ENCODE measurements around the gene ERICH3.

ERICH3 gene, protein sequence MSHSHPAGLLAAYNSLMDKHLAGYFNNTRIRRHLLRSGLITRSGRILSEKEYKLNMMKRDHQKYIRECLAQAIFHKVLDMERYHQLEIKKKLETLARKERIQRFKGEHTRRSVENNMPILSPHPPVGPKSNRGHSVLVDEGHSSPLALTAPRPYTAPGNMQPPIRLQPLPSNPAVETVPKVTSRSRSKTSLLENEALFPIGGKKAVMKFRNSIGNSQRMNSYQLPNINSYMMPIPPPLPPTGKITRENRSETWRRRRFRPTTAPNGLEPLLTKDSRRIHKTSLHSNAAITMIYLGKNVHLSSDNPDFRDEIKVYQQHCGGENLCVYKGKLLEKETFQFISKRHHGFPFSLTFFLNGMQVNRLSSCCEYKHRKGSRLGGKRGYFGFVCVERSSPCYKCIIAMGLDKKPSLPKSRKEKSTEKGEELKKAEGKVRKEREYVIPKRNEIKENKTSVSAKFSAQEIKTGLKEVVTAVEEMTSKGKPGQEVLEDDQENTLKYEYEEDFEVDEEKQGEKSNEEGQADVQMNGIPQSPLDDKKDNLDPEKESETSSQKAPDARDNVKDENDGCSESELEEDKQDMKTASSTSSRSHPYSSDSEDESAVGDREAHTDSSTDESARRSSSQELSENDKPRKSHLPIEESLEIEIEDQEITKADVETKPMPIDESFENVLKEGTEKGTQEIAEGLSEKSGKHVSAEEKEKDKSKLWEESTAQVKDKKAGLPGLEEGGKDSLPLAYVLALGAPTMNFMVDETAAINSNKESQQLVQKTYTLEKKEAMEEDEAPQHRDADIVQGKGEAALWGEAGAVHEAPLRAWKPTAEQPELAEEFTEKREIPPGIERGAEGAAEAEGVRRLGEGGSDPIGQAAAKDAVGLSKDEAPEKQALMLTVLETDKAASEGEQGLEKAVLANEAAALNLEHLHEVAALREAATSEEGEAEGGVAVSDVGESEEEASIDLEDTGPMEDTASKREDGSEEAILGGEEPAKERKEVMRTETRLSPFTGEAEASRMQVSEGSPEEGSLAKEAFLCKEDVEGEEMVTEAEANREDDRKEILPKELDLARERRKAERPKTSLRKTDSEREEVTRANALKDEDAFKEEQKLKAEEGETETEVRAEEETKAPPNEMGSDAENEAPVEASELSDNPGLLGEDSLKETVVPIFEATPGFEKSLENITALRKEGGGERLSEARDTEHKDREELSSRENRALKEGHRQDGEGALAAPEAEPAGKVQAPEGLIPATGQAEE (N-terminal part only)

DNA sequence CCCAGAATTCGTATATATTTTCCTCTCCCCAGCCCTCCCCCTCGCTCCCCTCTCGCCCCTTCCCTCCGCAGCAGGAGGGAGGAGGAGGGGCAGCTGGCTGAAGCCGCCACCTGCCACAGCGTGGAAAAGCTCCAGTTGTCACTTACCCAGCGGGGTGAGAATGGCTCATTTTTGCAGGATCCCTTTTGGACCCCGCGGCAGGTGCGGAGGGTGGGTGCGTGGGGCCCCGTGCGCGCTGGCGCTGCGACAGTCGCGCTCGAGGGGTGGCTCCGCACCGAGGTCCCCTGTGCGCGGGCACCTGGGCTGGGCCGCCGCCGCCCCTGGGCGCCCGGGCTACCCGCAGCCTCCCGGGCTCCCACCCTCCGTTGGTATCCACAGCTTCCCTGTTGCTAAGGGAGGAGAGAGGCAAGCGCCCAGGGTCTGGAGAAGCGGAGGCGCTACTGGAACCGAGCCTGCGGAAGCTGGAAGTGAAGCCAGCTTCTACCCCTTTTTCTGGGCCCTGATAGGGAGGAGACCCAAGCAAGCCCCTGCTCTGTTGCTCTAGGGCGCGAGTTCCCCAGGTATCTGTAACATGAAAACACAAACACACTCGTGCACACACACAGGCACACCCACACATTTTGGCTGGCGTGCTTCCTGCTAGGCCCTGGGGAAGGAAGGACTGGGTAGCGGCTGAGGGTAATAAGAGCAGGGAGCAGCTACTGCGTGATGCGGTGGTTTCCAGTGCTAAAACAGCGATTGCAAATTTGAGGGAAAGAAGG is at the start of gene ERICH3:
ERICH3 (minus strand) TSS at position 442 of the 761 bp plus-strand sequence; CDS start at position 169, 273 bp downstream.
- peak; percentile 32 for DNase-seq

DNA sequence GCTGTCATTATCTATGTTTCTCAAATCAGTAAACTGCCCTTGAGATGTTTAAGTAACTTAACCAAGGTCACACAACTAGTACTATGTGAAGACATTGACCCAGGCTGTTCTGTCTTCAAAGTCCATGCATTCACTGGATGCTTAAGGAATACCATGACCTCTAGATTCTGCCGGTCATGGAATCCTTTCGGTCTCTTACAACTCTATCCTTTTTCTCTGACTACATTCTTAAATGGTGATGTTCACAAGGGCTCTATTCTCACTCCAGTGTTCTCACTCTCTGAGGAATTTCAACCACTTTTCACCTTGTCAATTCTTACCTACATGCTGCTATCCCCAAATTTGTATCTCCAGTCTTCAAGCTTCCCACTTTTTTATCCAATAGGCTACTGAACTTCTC is 44.0 kb upstream of the ERICH3 start:
- DNase-seq = no peak

DNA sequence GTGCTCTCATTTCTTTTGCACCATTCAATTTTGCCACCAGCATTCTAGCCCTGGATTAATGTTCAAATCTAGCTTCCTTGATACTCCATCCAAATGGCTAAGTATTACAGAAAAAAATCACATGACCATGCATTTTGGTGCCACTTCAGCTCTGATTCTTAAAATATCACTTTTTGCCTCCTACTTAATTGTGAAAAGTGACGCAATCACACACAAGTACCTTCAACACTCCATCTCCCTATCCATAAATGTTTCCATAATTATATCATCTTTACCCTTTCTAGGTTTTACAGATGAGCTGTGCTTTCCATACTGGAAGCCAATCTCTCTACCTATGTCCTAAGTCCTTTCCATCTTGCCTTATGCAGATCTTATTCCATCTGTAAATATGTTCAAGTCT is 43.2 kb upstream of the ERICH3 start:
- no peak for DNase-seq

- DNase-seq = no peak
These were observed 42.2 kb upstream of the ERICH3 start for GRCh38 chr1:74715806-74716205.

- no peak for DNase-seq
These were observed 41.6 kb upstream of the ERICH3 start for GRCh38 chr1:74715236-74715502.

DNA sequence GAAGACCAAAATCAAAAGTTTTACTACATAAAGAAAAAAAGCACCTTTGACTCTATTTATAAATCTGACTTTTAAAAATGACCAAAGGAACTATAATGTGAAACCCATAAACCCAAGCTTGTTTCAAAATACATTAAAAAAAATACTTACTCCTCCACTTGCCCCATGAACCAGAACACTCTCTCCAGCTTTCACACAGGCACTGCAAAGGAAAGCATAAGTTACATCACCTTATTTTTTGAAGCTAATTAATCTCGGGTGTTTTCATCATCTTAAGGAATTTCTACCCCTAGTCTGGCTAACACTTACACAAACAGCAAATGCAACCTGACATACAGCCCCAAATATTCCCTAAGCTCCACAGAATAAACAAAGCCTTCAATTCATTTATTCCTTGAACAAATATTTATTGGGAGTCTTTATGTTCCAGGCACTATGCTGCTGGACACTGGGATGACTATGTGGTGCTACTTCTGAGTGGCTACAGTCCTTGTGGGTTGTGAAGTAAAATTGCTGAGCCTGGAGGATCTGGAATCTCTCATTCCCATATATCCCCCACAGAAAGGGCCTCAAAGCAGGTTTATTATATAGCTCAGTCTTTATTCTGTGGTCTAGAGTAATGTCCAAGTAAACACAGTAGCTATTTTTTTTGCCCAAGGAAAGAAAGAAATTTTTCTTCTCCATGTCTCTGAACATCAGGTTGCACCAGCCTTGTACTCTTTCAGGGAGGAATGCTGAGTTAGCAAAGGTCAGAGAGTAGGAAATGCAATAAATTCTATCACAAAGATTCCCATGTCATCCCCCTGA is 41.0 kb upstream of the ERICH3 start:
- DNase-seq = no peak

DNA sequence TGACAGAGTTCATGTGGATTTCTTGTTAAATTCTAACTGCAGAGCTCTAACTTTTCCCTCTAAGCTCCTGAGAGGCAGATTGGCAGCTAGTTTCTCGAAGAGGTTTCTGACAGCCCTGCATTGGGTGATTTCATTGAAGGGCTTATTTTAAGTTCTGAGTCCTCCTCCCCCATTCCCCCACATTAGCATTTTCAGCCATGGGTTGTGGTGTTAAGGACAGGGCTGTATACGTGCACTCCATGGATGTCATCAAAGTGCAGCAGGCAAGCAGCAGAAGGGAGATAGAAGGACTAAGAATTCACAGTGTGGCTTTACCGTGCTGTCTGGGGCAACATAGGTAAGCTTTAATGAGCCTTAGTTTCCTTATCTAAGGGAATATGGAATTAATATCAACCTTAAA is 40.3 kb upstream of the ERICH3 start:
- no peak for DNase-seq

DNA sequence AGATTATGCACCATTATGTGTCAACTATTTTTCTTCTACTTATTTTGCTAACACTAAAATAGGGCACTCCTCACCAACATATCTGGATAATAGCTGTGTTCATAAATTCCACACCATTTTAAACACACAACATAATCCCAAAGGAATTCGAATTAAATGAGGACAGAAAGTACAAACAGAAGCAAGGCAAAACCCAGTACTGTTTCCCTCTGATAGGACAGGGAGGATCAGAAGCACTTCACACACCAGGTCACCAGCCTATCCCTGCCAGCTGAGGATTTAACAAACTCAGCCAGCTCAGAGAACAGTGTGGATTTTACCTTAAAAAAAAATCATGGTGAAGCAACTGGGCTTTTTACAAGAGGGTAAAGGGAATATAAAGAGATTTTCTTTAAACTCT is 39.3 kb upstream of the ERICH3 start:
- no peak for DNase-seq

DNA sequence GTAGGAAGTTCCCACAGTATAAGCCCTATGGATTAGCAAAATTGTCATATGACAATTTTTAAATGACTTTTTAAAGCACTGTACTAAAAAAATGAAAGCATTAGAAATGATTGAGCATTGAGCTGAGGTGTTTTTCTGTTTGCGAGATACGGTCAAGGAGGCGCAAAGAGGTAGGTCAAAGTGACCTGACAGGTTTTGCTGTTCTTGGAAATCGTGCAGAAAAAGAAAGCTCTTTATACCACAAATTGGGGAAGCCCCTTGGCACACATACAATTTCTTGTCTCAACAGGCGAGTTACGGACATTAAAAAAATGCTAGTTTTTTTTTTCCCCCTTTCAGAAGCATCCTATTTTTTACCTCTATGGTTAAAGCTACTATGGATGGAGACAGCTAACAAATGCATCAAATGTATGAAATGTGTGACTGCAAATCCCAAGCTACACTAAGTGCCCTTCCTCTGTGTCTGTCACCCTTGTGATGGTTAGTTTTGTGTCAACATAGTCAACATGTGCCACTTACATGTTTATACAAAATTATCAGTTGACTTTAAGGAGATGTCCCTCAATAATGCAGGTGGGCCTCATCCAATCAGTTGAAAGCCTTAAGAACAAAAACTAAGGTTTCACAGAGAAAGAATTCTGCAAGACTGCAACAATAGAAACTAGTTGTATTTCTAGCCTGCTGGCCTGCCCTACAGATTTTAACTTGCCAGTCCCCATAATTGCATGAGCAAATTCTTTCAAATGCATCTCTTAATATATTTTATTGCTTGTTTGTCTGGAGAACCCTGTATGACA is 30.0 kb upstream of the ERICH3 start:
- DNase-seq = no peak

GRCh38 chr1:74699331-74699730 is 25.7 kb upstream of the ERICH3 start:
- DNase-seq = no peak

DNA sequence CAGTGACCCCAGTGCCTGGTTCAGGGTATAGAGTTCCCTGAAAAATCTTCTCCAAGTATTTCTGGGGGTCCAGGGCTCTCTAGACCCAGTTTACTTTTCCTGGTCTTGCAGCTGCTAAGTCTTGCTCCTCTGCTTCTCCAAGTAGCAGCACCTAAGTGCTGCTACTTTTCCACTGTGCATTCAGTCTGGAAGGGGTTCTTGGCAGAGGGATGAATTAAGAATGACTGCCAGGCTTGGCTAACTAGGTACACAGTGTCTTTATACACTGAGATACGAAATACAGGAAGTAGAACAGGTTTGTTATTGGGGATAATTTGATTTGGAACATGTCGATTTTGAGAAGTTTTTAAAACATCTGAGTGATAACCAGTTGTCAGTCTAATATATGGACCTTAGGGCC is 24.2 kb upstream of the ERICH3 start:
- no peak for DNase-seq

DNA sequence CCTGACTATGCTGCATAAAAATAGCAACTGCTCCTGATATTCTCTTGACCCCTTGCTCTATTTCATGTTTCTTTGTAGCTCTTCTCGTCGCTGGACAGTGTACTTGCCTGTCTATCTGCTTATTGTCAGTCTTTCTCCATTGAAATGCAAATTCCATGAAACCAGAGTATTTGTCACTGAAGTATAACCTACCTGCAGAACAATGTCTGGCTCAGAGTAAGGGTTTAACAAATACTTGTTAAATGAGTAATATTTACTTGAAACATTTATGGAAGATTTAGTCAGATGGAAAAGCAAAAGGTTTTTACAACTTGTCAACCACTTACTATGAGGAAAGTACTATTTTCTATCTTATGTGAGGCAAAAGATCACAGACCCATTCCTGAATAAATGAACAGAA is 19.9 kb upstream of the ERICH3 start:
- no peak for DNase-seq

DNA sequence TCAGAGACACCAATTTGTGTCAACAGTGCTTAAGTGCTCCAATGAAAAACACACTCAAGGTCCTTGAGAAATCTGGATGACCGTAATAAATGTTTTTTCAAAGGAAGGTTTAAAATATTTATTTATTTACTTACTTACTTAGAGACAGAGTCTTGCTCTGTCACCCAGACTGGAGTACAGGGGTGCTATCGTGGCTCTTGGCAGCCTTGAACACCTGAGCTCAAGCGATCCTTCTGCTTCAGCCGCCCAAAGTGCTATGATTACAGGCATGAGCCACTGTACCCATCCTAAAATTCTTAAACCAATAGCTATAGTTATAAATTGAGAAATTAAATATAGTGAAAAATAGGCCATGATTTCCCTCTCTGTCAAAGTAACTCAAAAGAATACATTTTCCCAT is 17.3 kb upstream of the ERICH3 start:
- no peak for DNase-seq

- no peak for DNase-seq
These were observed 16.7 kb upstream of the ERICH3 start for GRCh38 chr1:74690364-74690696.

GRCh38 chr1:74689621-74690363 is 16.2 kb upstream of the ERICH3 start:
- peak; percentile 30 for DNase-seq

DNA sequence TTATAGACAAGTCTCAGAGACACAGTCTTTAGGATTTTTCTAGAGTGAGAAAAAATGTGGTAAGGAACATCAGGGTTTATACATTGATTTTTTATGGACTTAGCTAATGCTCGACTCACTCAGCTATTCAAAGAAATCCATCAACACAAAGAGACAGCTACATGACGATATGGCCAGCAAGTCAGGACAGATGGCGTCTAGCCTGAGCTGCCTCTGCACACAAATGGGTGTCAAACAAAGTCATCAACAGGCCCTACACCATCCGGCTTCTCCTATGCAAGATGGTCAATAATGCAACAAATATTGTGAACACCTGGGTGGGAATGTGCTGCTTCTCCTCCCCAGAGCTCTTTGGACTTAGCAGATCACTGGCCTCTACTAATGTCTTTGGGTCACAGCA is 13.3 kb upstream of the ERICH3 start:
- no peak for DNase-seq

- DNase-seq = no peak
These were observed 10.7 kb upstream of the ERICH3 start for GRCh38 chr1:74684301-74684700.

- no peak for DNase-seq
These were observed 10.1 kb upstream of the ERICH3 start for GRCh38 chr1:74683656-74684055.

- no peak for DNase-seq
These were observed 8.3 kb upstream of the ERICH3 start for GRCh38 chr1:74681851-74682250.

GRCh38 chr1:74681449-74681848 is 7.9 kb upstream of the ERICH3 start:
- DNase-seq = no peak
